ENCODE measurements around the gene BMP3.

DNA sequence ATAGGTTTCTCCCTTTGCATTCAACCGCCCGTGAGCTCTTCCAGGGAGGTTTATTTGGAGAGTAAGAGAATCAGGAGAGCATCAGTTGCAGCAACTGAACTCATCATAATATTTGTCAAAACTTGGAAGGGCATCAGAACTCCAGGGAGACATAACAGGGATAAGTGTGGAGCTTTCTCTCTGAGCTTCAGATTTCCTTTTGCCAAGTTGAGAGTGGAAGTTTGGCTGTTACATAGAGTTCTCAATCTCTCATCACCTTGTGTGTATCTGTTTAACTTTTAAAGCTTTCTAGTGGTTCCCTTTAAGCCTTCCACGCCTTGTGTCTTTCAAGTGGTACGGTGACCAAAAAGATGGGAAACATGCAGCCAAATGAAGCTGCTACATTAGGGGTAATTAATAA lies 18.8 kb downstream of the BMP3 start:
- TF ChIP-seq YY1 (IDR thresholded peaks at IDR 0.05; ENCODE audit: extremely low read depth, insufficient replicate concordance, low read depth, low read length) (no peak), ZFX (IDR thresholded peaks at IDR 0.05) (no peak), POLR2A (IDR thresholded peaks at IDR 0.05; ENCODE audit: borderline replicate concordance, extremely low read depth, insufficient read depth, insufficient read length) (no peak), JUND (IDR thresholded peaks at IDR 0.05) (no peak), EZH2 (IDR thresholded peaks at IDR 0.05) (no peak)
- TF ChIP-seq, protein P1, sequence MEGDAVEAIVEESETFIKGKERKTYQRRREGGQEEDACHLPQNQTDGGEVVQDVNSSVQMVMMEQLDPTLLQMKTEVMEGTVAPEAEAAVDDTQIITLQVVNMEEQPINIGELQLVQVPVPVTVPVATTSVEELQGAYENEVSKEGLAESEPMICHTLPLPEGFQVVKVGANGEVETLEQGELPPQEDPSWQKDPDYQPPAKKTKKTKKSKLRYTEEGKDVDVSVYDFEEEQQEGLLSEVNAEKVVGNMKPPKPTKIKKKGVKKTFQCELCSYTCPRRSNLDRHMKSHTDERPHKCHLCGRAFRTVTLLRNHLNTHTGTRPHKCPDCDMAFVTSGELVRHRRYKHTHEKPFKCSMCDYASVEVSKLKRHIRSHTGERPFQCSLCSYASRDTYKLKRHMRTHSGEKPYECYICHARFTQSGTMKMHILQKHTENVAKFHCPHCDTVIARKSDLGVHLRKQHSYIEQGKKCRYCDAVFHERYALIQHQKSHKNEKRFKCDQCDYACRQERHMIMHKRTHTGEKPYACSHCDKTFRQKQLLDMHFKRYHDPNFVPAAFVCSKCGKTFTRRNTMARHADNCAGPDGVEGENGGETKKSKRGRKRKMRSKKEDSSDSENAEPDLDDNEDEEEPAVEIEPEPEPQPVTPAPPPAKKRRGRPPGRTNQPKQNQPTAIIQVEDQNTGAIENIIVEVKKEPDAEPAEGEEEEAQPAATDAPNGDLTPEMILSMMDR (IDR thresholded peaks at IDR 0.05 in 2 of 3, conservative IDR thresholded peaks at IDR 0.05 in 1 of 3; ENCODE audit: borderline replicate concordance in 1 of 3, insufficient read depth in 1 of 3, low read depth in 2 of 3, low read length in 2 of 3) = no peak
